SU-DHL-6 (cell line): Measurements from ENCODE around the gene SGSM1.

Source experiments
- H2AFZ ChIP-seq: fragments of 200-600 bp; sonication (generic); 2 replicates; pipeline ENCODE4 v1.6.1; 2014; ENCODE audit warnings: low read depth, mild to moderate bottlenecking, moderate library complexity, mixed read lengths, antibody characterized with exemption, low read length; ENCODE audit not compliant: severe bottlenecking
- H3F3A ChIP-seq: fragments of 200-600 bp; shearing (Covaris generic); 2 replicates; pipeline ENCODE4 v1.6.0; 2016; ENCODE audit warnings: antibody characterized with exemption, mild to moderate bottlenecking; ENCODE audit not compliant: insufficient read depth
- H3K27ac ChIP-seq: fragments of 200-600 bp; sonication (generic); 2 replicates; pipeline ENCODE4 v1.5.1; 2016; ENCODE audit warnings: low read depth, mild to moderate bottlenecking, low read length, moderate library complexity, mixed read lengths
- H3K27me3 ChIP-seq: fragments of 200-600 bp; sonication (generic), shearing (Covaris generic); 2 replicates; pipeline ENCODE4 v1.6.0; 2014; ENCODE audit warnings: mild to moderate bottlenecking, low read length
- H3K36me3 ChIP-seq: fragments of 200-600 bp; sonication (generic); 2 replicates; pipeline ENCODE4 v1.6.1; 2014; ENCODE audit warnings: mild to moderate bottlenecking, low read length, mixed read lengths
- H3K4me2 ChIP-seq: fragments of 300-600, 200-600 bp; shearing (Covaris generic), sonication (generic); 2 replicates; pipeline ENCODE4 v1.6.0; 2014; ENCODE audit warnings: low read length, low read depth, mild to moderate bottlenecking; ENCODE audit not compliant: poor library complexity, severe bottlenecking
- H3K4me3 ChIP-seq: fragments of 200-600 bp; sonication (generic); 2 replicates; pipeline ENCODE4 v1.5.1; 2014; ENCODE audit warnings: antibody characterized with exemption, low read length, mild to moderate bottlenecking, mixed read lengths; ENCODE audit not compliant: insufficient read depth, poor library complexity, severe bottlenecking
- H3K79me2 ChIP-seq: fragments of 200-600 bp; sonication (generic); 2 replicates; pipeline ENCODE4 v1.6.1; 2014; ENCODE audit warnings: mild to moderate bottlenecking, low read length, moderate library complexity; ENCODE audit not compliant: insufficient read depth
- H3K9ac ChIP-seq: fragments of 200-600 bp; sonication (generic); 2 replicates; pipeline ENCODE4 v1.7.0; 2014; ENCODE audit warnings: mild to moderate bottlenecking, low read length
- H3K9me2 ChIP-seq: fragments of 200-600 bp; sonication (generic); replicated peaks from 2 replicates; pipeline ENCODE4 v1.6.1; 2014; ENCODE audit warnings: low read length; ENCODE audit not compliant: insufficient read depth
- H3K9me3 ChIP-seq: fragments of 200-600 bp; sonication (generic); 2 replicates; pipeline ENCODE4 v1.6.1; 2014; ENCODE audit warnings: low read length, mixed read lengths; ENCODE audit not compliant: insufficient read depth
- H4K20me1 ChIP-seq: fragments of 200-600 bp; sonication (generic); 2 replicates; pipeline ENCODE4 v1.6.1; 2014; ENCODE audit warnings: low read depth, mild to moderate bottlenecking, antibody characterized with exemption, low read length, moderate library complexity, mixed read lengths
- EZH2phosphoT487 ChIP-seq: fragments of 200-600 bp; sonication (generic), shearing (Covaris generic); conservative IDR thresholded peaks from 2 replicates; pipeline ENCODE4 v1.6.1; 2018; ENCODE audit warnings: mild to moderate bottlenecking, antibody characterized with exemption, low read length, moderate library complexity, mixed read lengths
- TF ChIP-seq, protein P1 (sequence below): fragments of 200-600 bp; sonication (generic); IDR thresholded peaks from one replicate; pipeline ENCODE4 v1.5.1; 2017; ENCODE audit warnings: antibody characterized with exemption, mild to moderate bottlenecking, low read length, moderate library complexity; ENCODE audit not compliant: insufficient read depth, poor library complexity, severe bottlenecking

The SGSM1 gene

DNA sequence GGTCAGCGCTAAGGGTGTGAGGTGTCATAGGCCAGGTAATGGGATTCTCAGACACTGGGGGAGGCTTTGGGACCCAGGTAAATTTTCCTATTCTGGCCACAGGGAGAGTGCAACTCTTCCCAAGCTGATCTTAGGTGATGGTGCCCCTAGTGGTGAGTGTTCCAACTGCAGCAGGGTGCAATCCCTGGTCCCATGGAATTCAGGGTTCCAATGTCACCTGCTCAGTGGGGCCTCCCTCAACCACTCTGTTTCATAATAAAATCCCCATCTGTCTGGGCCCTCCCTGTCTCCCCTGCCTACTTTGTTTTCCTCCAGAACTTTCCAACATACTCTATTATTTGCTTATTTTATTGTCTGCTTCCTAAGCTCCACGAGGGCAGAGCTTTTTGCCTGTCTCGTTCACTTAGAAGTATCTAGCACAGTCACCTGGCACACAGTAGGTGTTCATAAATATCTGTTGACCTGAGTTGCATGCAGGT, 2.9 kb upstream of the SGSM1 start:
- Histone ChIP-seq H2AFZ (no peak overlapping the region), H3K9me2 (no peaks in the 10 kb centered on the region), H3K9me3 (no peaks in the 10 kb centered on the region), H3K27me3 (no peaks in the 10 kb centered on the region), H4K20me1 (no peaks in the 10 kb centered on the region), H3K9ac (no peak overlapping the region), H3K36me3 (no peaks in the 10 kb centered on the region), H3K4me2 (no peak overlapping the region), H3K79me2 (no peaks in the 10 kb centered on the region), H3K27ac (no peak overlapping the region), H3K4me3 (no peak overlapping the region), H3F3A (no peaks in the 10 kb centered on the region)
- TF ChIP-seq, protein P1, sequence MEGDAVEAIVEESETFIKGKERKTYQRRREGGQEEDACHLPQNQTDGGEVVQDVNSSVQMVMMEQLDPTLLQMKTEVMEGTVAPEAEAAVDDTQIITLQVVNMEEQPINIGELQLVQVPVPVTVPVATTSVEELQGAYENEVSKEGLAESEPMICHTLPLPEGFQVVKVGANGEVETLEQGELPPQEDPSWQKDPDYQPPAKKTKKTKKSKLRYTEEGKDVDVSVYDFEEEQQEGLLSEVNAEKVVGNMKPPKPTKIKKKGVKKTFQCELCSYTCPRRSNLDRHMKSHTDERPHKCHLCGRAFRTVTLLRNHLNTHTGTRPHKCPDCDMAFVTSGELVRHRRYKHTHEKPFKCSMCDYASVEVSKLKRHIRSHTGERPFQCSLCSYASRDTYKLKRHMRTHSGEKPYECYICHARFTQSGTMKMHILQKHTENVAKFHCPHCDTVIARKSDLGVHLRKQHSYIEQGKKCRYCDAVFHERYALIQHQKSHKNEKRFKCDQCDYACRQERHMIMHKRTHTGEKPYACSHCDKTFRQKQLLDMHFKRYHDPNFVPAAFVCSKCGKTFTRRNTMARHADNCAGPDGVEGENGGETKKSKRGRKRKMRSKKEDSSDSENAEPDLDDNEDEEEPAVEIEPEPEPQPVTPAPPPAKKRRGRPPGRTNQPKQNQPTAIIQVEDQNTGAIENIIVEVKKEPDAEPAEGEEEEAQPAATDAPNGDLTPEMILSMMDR, result peak; percentile 98
- no peak for TF ChIP-seq EZH2phosphoT487

DNA sequence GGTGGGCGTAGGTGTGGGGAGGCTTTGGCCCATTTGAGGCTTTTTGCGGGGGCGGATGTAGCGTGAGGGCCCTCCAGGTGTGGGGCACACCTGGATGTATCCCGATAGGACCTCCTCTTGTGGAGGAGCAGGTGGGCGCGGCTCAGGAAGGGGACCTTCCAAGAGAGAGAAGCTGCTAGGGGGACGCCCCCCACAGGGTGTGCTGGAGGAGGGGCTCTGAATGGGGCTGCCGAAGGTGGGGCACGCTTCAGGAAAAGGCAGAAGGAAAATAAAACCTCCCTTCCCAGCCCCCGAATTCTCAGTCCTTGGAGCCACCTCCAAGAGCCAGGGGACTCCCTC, 621 bp downstream of the SGSM1 start:
- H3K27me3 ChIP-seq, result no peaks in the 10 kb centered on the region
- H3K9me2 ChIP-seq, result no peaks in the 10 kb centered on the region
- peak overlapping the region; percentile 54; the same call in 1 of the 2 replicates for H3K9ac ChIP-seq
- H3K27ac ChIP-seq, result no peak overlapping the region
- no peak for TF ChIP-seq EZH2phosphoT487
- TF ChIP-seq, protein P1, result no peak
- no peaks in the 10 kb centered on the region for H4K20me1 ChIP-seq
- no peak overlapping the region for H3K4me3 ChIP-seq
- no peaks in the 10 kb centered on the region for H3K9me3 ChIP-seq
- no peaks in the 10 kb centered on the region for H3K36me3 ChIP-seq
- H3K4me2 ChIP-seq, result peak overlapping the region; percentile 75
- no peaks in the 10 kb centered on the region for H3K79me2 ChIP-seq
- H3F3A ChIP-seq, result no peaks in the 10 kb centered on the region
- peak overlapping the region; percentile 72 for H2AFZ ChIP-seq

DNA sequence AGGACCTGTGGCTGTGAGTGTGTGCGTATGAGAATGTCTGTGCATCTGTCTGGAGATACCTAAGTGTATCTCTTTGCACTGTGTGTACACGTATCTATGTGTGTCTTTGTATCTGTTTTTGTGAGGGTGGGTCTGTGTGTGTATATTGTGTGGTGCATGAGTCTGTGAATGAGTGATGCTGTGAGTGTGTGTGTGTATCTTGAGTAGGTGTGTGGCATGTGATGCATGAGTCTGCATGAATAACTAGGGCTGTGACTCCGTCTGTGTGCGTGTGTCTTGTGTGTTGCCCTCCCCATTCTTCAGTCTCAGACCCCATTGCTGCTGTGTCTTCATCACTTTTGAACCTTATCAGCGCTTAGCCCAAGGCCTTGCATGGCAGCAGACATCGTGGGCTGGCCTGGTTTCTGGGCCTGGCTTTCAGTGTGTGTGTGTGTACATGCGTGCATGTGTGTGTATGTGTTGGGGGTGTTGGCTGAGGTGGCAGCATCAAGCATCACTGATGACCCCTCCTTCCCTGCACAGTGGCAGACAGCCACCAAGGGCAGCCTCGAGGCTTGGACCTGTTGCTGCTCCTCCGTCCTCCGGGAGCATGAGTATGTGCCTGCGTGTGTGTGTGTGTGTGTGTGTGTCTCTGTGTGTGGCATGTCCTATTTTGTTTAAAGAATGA, 1.4 kb downstream of the SGSM1 start:
- H3K4me3 ChIP-seq, result no peak overlapping the region
- no peaks in the 10 kb centered on the region for H3K36me3 ChIP-seq
- no peaks in the 10 kb centered on the region for H3F3A ChIP-seq
- no peaks in the 10 kb centered on the region for H3K27me3 ChIP-seq
- TF ChIP-seq, protein P1, result no peak
- TF ChIP-seq EZH2phosphoT487, result no peak
- H3K9ac ChIP-seq, result no peak overlapping the region
- H3K9me2 ChIP-seq, result no peaks in the 10 kb centered on the region
- no peak overlapping the region for H3K4me2 ChIP-seq
- no peaks in the 10 kb centered on the region for H3K79me2 ChIP-seq
- H4K20me1 ChIP-seq, result no peaks in the 10 kb centered on the region
- no peaks in the 10 kb centered on the region for H3K9me3 ChIP-seq
- no peak overlapping the region for H3K27ac ChIP-seq
- no peak overlapping the region for H2AFZ ChIP-seq
